HCT116 (cell line): ENCODE results near the gene PDE4B. TPM values are rescaled to one million over a fixed set of nuclear protein-coding genes. Genes with fewer than 3 reads are reported as not detected.
A peak's percentile ranks its signal among the peaks of the same experiment; 100 is the strongest.

ENCODE experiments used
- ATAC-seq: fragments of 200-7000 bp; cut with Tn5 transposase; 2 replicates; pipeline ENCODE4 v1.9.1; 2020; ENCODE audit warnings: mild to moderate bottlenecking, moderate library complexity
- BruUV-seq: library from RNA; stranded (reverse); fragments of 400-500 nt; replicated peaks from 2 replicates; lab custom pipeline; 2021; lab: Mats Ljungman, UMichigan
- CTCF ChIA-PET: fragments of 300-600 bp; sonication (Branson Sonifier 250); formaldehyde crosslinking; loops from one replicate; lab custom pipeline; 2021; ENCODE audit warnings: antibody characterized with exemption; lab: Charles Lee
- POLR2A ChIA-PET: fragments of 300-600, 350-600 bp; sonication (Branson Sonifier 250); formaldehyde crosslinking; loops from one replicate; lab custom pipeline; 2021; ENCODE audit warnings: antibody characterized with exemption; lab: Charles Lee
- RAD21 ChIA-PET, 2 experiments: fragments of 300-600 bp; sonication (Branson Sonifier 250); formaldehyde crosslinking; loops; one replicate each; lab custom pipeline; 2023; ENCODE audit warnings: low total read pairs in 2 of 2; ENCODE audit not compliant: uncharacterized antibody in 2 of 2, unreplicated experiment in 2 of 2, low non-redundant PET in 1 of 2; lab: Charles Lee
- DNase-seq: peaks from one replicate; pipeline ENCODE4 v3.0.0-alpha.2; 2010; ENCODE audit warnings: low read depth, low spot score
- H2AFZ ChIP-seq: fragments of 200-600 bp; shearing (Covaris generic), sonication (generic); 2 replicates; pipeline ENCODE4 v1.6.1; 2017; ENCODE audit warnings: low read depth, mixed run types, mixed read lengths, antibody characterized with exemption, low read length; ENCODE audit not compliant: poor library complexity, severe bottlenecking
- H3K27ac ChIP-seq: 2 replicates; pipeline ENCODE4 v1.5.1; 2012; ENCODE audit warnings: low read depth, low read length
- H3K27me3 ChIP-seq: fragments of 200-600 bp; sonication (generic); 2 replicates; pipeline ENCODE4 v1.6.1; 2016; ENCODE audit warnings: mixed run types, low read length, mixed read lengths; ENCODE audit not compliant: insufficient read depth
- H3K36me3 ChIP-seq, 2 experiments: fragments of 200-500 bp in 1 of 2; fragments of 200-600 bp in 1 of 2; sonication (Bioruptor generic) in 1 of 2; sonication (generic) in 1 of 2; 2 replicates each; pipeline versions ENCODE4 v1.5.1 to v1.6.1; 2014 to 2016; ENCODE audit warnings: low read length in 2 of 2, inconsistent platforms in 1 of 2, mixed read lengths in 1 of 2, mixed run types in 1 of 2; ENCODE audit not compliant: insufficient read depth in 2 of 2, control insufficient read depth in 1 of 2
- H3K4me1 ChIP-seq, 2 experiments: fragments of 200-600 bp in 1 of 2; sonication (generic) in 1 of 2; 2 replicates each; pipeline versions ENCODE4 v1.5.1 to v1.6.1; 2012 to 2017; ENCODE audit warnings: low read length in 2 of 2, inconsistent platforms in 1 of 2, mild to moderate bottlenecking in 1 of 2, mixed read lengths in 1 of 2, mixed run types in 1 of 2, moderate library complexity in 1 of 2; ENCODE audit not compliant: insufficient read depth in 2 of 2, control insufficient read depth in 1 of 2
- H3K4me2 ChIP-seq: fragments of 200-600 bp; sonication (generic); 2 replicates; pipeline ENCODE4 v1.6.1; 2017; ENCODE audit warnings: mixed run types, low read length, mixed read lengths
- H3K4me3 ChIP-seq, 2 experiments: fragments of 200-600 bp in 1 of 2; sonication (generic) in 1 of 2; replicated peaks in 1 of 2; 2 replicates each; pipeline ENCODE4 v1.5.1; 2011 to 2016; ENCODE audit warnings: low read length in 2 of 2, control low read depth in 1 of 2, low read depth in 1 of 2, mild to moderate bottlenecking in 1 of 2, mixed read lengths in 1 of 2, mixed run types in 1 of 2
- H3K79me2 ChIP-seq: fragments of 200-600 bp; sonication (generic); 2 replicates; pipeline ENCODE4 v1.6.1; 2017; ENCODE audit warnings: mild to moderate bottlenecking, mixed run types, low read length, moderate library complexity, mixed read lengths; ENCODE audit not compliant: insufficient read depth
- H3K9ac ChIP-seq: fragments of 200-600 bp; sonication (generic); 2 replicates; pipeline ENCODE4 v1.6.1; 2016; ENCODE audit warnings: low read length, mixed read lengths
- H3K9me2 ChIP-seq: fragments of 200-600 bp; sonication (generic), shearing (Covaris generic); 2 replicates; pipeline ENCODE4 v1.6.1; 2017; ENCODE audit warnings: mixed run types, mild to moderate bottlenecking, moderate library complexity; ENCODE audit not compliant: insufficient read depth
- H3K9me3 ChIP-seq, 2 experiments: fragments of 200-500 bp in 1 of 2; fragments of 200-600 bp in 1 of 2; sonication (Bioruptor generic) in 1 of 2; sonication (generic) in 1 of 2; 2 replicates each; pipeline ENCODE4 v1.6.1; 2014 to 2017; ENCODE audit warnings: low read length in 2 of 2, mixed read lengths in 2 of 2, inconsistent platforms in 1 of 2, low read depth in 1 of 2, mild to moderate bottlenecking in 1 of 2, mixed run types in 1 of 2, moderate library complexity in 1 of 2; ENCODE audit not compliant: control insufficient read depth in 1 of 2, insufficient read depth in 1 of 2
- H4K20me1 ChIP-seq: fragments of 200-600 bp; sonication (generic), shearing (Covaris generic); 2 replicates; pipeline ENCODE4 v1.6.1; 2017; ENCODE audit warnings: mixed run types, mild to moderate bottlenecking, moderate library complexity; ENCODE audit not compliant: insufficient read depth
- CEBPB ChIP-seq: IDR thresholded peaks from 2 replicates; pipeline ENCODE4 v1.6.1; 2012; ENCODE audit warnings: low read depth
- ELF1 ChIP-seq: IDR thresholded peaks from 2 replicates; pipeline ENCODE4 v1.6.1; 2012; ENCODE audit warnings: low read depth, borderline replicate concordance
- EZH2phosphoT487 ChIP-seq: fragments of 200-600 bp; IDR thresholded peaks from 2 replicates; pipeline ENCODE4 v1.6.1; 2018; ENCODE audit warnings: antibody characterized with exemption, borderline replicate concordance
- POLR2AphosphoS5 ChIP-seq: IDR thresholded peaks from 2 replicates; pipeline ENCODE4 v1.6.1; 2011; ENCODE audit warnings: mild to moderate bottlenecking, low read depth, low read length, moderate library complexity
- RAD21 ChIP-seq: IDR thresholded peaks from 2 replicates; pipeline ENCODE4 v1.6.1; 2012; ENCODE audit warnings: low read depth, mild to moderate bottlenecking
- ZFX ChIP-seq: fragments of 450-650 bp; IDR thresholded peaks from 2 replicates; pipeline ENCODE4 v1.6.1; 2017
- ZNF274 ChIP-seq: fragments of 200-500 bp; sonication (Bioruptor generic); IDR thresholded peaks from 2 replicates; pipeline ENCODE4 v1.6.1; 2014; ENCODE audit warnings: mild to moderate bottlenecking, low read depth, low read length, inconsistent platforms
- intact Hi-C: fragments of 100-400 bp; cut with micrococcal nuclease; formaldehyde crosslinking; loops from 2 replicates; pipeline ENCODE4 v1.10.0; 2022
- total RNA-seq: library from RNA; stranded (reverse); gene quantifications from one replicate; pipeline ENCODE4 v1.2.1, GENCODE V29; 2021; ENCODE audit not compliant: unreplicated experiment
- TF ChIP-seq, protein P1 (sequence below): IDR thresholded peaks from 2 replicates; pipeline ENCODE4 v1.6.1; 2012; ENCODE audit warnings: low read depth
- TF ChIP-seq, protein P2 (sequence below): IDR thresholded peaks from 2 replicates; pipeline ENCODE4 v1.6.1; 2012
- TF ChIP-seq, protein P3 (sequence below): IDR thresholded peaks from 2 replicates; pipeline ENCODE4 v1.6.1; 2012

The PDE4B gene
- total RNA-seq, 1 experiment from 2014 or later = 76.9 TPM

DNA sequence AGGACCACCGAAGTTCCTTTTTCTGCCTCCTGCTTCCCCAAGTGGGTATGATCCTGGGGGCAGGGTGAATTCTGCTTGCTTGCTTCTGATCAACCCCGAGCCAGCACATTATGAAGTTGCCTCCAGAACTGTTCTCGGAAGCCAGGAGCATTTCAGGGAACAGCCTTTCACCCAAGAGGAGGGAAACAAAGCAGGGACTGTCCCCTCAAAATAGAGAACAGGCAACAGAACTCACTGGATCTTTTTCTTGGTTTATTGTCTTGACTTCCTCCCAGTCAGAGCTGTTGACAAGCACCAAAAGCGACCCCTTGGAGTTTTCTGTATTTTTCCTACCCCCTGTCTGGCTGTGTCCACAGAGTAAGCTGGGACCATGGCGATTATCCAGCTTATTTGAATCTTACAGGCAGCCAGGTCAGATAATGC lies 482.9 kb downstream of the PDE4B start:
- H3K4me3 ChIP-seq = no peak overlapping the region
- no peaks in the 10 kb centered on the region for H3K9me2 ChIP-seq
- no TSS peak for BruUV-seq
- POLR2A ChIA-PET = interaction anchor here (0.6 to 3.0 kb wide), 5 partner anchors 25 to 659 kb away, joined by 3 to 12 read pairs (median 4); no protein-coding TSS in a partner anchor
- peaks cover 34 to 75% of the 10 kb centered on the region in 2 experiments for H3K4me1 ChIP-seq
- intact Hi-C loops = no loop called here
- H3K79me2 ChIP-seq = no peaks in the 10 kb centered on the region
- H3K36me3 ChIP-seq = no peaks in the 10 kb centered on the region
- TF ChIP-seq, protein P1, sequence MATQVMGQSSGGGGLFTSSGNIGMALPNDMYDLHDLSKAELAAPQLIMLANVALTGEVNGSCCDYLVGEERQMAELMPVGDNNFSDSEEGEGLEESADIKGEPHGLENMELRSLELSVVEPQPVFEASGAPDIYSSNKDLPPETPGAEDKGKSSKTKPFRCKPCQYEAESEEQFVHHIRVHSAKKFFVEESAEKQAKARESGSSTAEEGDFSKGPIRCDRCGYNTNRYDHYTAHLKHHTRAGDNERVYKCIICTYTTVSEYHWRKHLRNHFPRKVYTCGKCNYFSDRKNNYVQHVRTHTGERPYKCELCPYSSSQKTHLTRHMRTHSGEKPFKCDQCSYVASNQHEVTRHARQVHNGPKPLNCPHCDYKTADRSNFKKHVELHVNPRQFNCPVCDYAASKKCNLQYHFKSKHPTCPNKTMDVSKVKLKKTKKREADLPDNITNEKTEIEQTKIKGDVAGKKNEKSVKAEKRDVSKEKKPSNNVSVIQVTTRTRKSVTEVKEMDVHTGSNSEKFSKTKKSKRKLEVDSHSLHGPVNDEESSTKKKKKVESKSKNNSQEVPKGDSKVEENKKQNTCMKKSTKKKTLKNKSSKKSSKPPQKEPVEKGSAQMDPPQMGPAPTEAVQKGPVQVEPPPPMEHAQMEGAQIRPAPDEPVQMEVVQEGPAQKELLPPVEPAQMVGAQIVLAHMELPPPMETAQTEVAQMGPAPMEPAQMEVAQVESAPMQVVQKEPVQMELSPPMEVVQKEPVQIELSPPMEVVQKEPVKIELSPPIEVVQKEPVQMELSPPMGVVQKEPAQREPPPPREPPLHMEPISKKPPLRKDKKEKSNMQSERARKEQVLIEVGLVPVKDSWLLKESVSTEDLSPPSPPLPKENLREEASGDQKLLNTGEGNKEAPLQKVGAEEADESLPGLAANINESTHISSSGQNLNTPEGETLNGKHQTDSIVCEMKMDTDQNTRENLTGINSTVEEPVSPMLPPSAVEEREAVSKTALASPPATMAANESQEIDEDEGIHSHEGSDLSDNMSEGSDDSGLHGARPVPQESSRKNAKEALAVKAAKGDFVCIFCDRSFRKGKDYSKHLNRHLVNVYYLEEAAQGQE = no peak
- TF ChIP-seq POLR2AphosphoS5 (no peak), ZFX (no peak), CEBPB (no peak), ZNF274 (no peak), EZH2phosphoT487 (no peak), ELF1 (no peak), RAD21 (no peak)
- TF ChIP-seq, protein P2, sequence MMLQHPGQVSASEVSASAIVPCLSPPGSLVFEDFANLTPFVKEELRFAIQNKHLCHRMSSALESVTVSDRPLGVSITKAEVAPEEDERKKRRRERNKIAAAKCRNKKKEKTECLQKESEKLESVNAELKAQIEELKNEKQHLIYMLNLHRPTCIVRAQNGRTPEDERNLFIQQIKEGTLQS = no peak
- TF ChIP-seq, protein P3, sequence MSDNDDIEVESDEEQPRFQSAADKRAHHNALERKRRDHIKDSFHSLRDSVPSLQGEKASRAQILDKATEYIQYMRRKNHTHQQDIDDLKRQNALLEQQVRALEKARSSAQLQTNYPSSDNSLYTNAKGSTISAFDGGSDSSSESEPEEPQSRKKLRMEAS = no peak
- CTCF ChIA-PET = interaction anchor here (1.2 to 1.7 kb wide), 2 partner anchors 160 to 171 kb away, joined by 3 to 6 read pairs; no protein-coding TSS in a partner anchor
- H3K27ac ChIP-seq = no peak overlapping the region
- 0 out of 2 replicates have a peak overlapping the region, but pooled peaks have one; percentile 3 for H3K9ac ChIP-seq
- 0 out of 2 replicates have a peak overlapping the region, but pooled peaks have one; percentile 9 for H3K4me2 ChIP-seq
- H3K27me3 ChIP-seq = no peaks in the 10 kb centered on the region
- H3K9me3 ChIP-seq = no peaks in the 10 kb centered on the region
- RAD21 ChIA-PET = no interaction called here
- ATAC-seq (no peak), DNase-seq (no peak)
- no peak overlapping the region for H2AFZ ChIP-seq
- no peaks in the 10 kb centered on the region for H4K20me1 ChIP-seq
